ENCODE data around the gene PDGFC. TPM values are rescaled to one million over a fixed set of nuclear protein-coding genes. Genes with fewer than 3 reads are reported as not detected.

The PDGFC gene
- total RNA-seq, 4 donors from 2014 or later, result 29.0 to 47.8 (median 38.1) TPM

GRCh38 chr4:156870131-156870530 is 101.5 kb downstream of the PDGFC start:
- TF ChIP-seq CTCF (IDR thresholded peaks at IDR 0.05; ENCODE audit: low read depth), result no peak

GRCh38 chr4:156865451-156865850 is 106.1 kb downstream of the PDGFC start:
- no peak for TF ChIP-seq CTCF (IDR thresholded peaks at IDR 0.05; ENCODE audit: low read depth)

GRCh38 chr4:156858071-156858470 is 113.5 kb downstream of the PDGFC start:
- TF ChIP-seq CTCF (IDR thresholded peaks at IDR 0.05; ENCODE audit: low read depth), result no peak

- no peak for TF ChIP-seq CTCF (IDR thresholded peaks at IDR 0.05; ENCODE audit: low read depth)
Measured at GRCh38 chr4:156838761-156839160, 132.8 kb downstream of the PDGFC start.

- no peak for TF ChIP-seq CTCF (IDR thresholded peaks at IDR 0.05; ENCODE audit: low read depth)
Measured at GRCh38 chr4:156837625-156838345, 133.8 kb downstream of the PDGFC start.

GRCh38 chr4:156832886-156833285 is 138.7 kb downstream of the PDGFC start:
- no peak for TF ChIP-seq CTCF (IDR thresholded peaks at IDR 0.05; ENCODE audit: low read depth)

GRCh38 chr4:156830351-156830750 is 141.2 kb downstream of the PDGFC start:
- no peak for TF ChIP-seq CTCF (IDR thresholded peaks at IDR 0.05; ENCODE audit: low read depth)

Data from subcutaneous adipose tissue (tissue), 4 donors.